Measurements from ENCODE around the gene PI4KB. TPM values are rescaled to one million over a fixed set of nuclear protein-coding genes. Genes with fewer than 3 reads are reported as not detected.

The PI4KB gene
- total RNA-seq, 4 donors from 2014 or later: 15.9 to 155 (median 44.1) TPM

- intact Hi-C loops (cut with DNase I; ENCODE audit: low total_unique reads): no loop called here
- TF ChIP-seq POLR2A (IDR thresholded peaks at IDR 0.05): no peak
- no peak for TF ChIP-seq CTCF (IDR thresholded peaks at IDR 0.05)
- Histone ChIP-seq H3K4me3 (no peak overlapping the region), H3K27ac (peak overlapping the region; percentile 43 to 60), H3K36me3 (no peaks in the 10 kb centered on the region), H3K9me3 (no peaks in the 10 kb centered on the region), H3K27me3 (no peaks in the 10 kb centered on the region), H3K4me1 (peaks cover 5 to 12% of the 10 kb centered on the region in 2 donors)
- peak in 1 of 2 donors; percentile 29 for DNase-seq
These were observed 40.6 kb upstream of the PI4KB start for GRCh38 chr1:151367658-151368392.

- H3K9me3 ChIP-seq: no peaks in the 10 kb centered on the region
- no peak for DNase-seq
- no peak for TF ChIP-seq CTCF (IDR thresholded peaks at IDR 0.05)
- no peak for TF ChIP-seq POLR2A (IDR thresholded peaks at IDR 0.05)
- no peak overlapping the region for H3K4me3 ChIP-seq
- no peaks in the 10 kb centered on the region for H3K36me3 ChIP-seq
- peaks cover 0 to 5% of the 10 kb centered on the region in 2 donors for H3K4me1 ChIP-seq
- intact Hi-C loops (cut with DNase I; ENCODE audit: low total_unique reads): no loop called here
- no peak overlapping the region for H3K27ac ChIP-seq
- no peaks in the 10 kb centered on the region for H3K27me3 ChIP-seq
These were observed 37.8 kb upstream of the PI4KB start for GRCh38 chr1:151364996-151365395.

GRCh38 chr1:151362308-151363155 lies 35.3 kb upstream of the PI4KB start:
- no peak for DNase-seq
- intact Hi-C loops (cut with DNase I; ENCODE audit: low total_unique reads): no loop called here
- H3K36me3 ChIP-seq: no peaks in the 10 kb centered on the region

DNA sequence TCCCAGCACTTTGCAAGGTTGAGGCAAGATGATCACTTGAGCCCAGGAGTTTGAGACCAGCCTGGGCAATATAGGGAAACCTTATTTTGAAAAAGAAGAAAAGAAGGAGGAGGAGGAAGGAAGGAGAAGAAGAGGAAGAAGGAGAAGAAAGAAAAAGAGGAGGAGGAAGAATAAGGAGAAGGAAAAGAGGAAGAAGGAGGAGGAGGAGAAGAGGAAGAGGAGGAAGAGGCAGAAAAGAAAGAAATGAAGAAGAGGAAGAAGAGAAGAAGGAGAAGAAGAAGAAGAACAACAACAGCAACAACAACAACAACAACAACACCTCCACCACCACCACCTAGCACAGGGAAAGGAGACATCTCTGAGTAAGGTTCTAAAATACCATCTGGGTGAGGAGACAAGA lies 34.7 kb upstream of the PI4KB start:
- Histone ChIP-seq H3K9me3 (no peaks in the 10 kb centered on the region), H3K27me3 (no peaks in the 10 kb centered on the region), H3K36me3 (no peaks in the 10 kb centered on the region), H3K4me1 (no peaks in the 10 kb centered on the region), H3K27ac (no peak overlapping the region), H3K4me3 (no peak overlapping the region)
- intact Hi-C loops (cut with DNase I; ENCODE audit: low total_unique reads): no loop called here
- TF ChIP-seq POLR2A (IDR thresholded peaks at IDR 0.05): no peak
- TF ChIP-seq CTCF (IDR thresholded peaks at IDR 0.05): no peak
- DNase-seq: no peak

More at GRCh38 chr1:151362308-151363155, 35.3 kb upstream of the PI4KB start:
- no peak overlapping the region for H3K27ac ChIP-seq
- no peaks in the 10 kb centered on the region for H3K4me1 ChIP-seq
- no peak for TF ChIP-seq POLR2A (IDR thresholded peaks at IDR 0.05)
- TF ChIP-seq CTCF (IDR thresholded peaks at IDR 0.05): no peak
- H3K9me3 ChIP-seq: no peaks in the 10 kb centered on the region
- no peaks in the 10 kb centered on the region for H3K27me3 ChIP-seq
- H3K4me3 ChIP-seq: no peak overlapping the region

GRCh38 chr1:151356696-151357095 lies 29.5 kb upstream of the PI4KB start:
- H3K4me3 ChIP-seq: no peak overlapping the region
- no peak for TF ChIP-seq CTCF (IDR thresholded peaks at IDR 0.05)
- no peaks in the 10 kb centered on the region for H3K36me3 ChIP-seq
- DNase-seq: no peak
- H3K9me3 ChIP-seq: no peaks in the 10 kb centered on the region
- no peaks in the 10 kb centered on the region for H3K4me1 ChIP-seq
- no peak overlapping the region for H3K27ac ChIP-seq
- H3K27me3 ChIP-seq: no peaks in the 10 kb centered on the region
- intact Hi-C loops (cut with DNase I; ENCODE audit: low total_unique reads): no loop called here
